ENCODE data around the gene CAPNS2. TPM values are rescaled to one million over a fixed set of nuclear protein-coding genes. Genes with fewer than 3 reads are reported as not detected.

CAPNS2 gene
- total and polyA plus RNA-seq, 2 of the 13 experiments (the other 11 are each of a cell fraction or from before 2014, with no cell fraction given) = 0.29 TPM; not detected in 1

GRCh38 chr16:55539049-55539448 lies 27.4 kb upstream of the CAPNS2 start:
- Histone ChIP-seq H4K20me1 (ENCODE audit: insufficient read depth, low read length) (no peaks in the 10 kb centered on the region), H3K4me3 (replicated peaks in 1 of 3; ENCODE audit: insufficient read depth in 1 of 3, low read depth in 2 of 3, low read length in 3 of 3) (no peak overlapping the region), H3K79me2 (ENCODE audit: insufficient read depth, low read length) (no peaks in the 10 kb centered on the region), H2AFZ (ENCODE audit: low read length) (no peak overlapping the region), H3K4me1 (ENCODE audit: insufficient read depth, low read length) (no peaks in the 10 kb centered on the region), H3K27ac (ENCODE audit: extremely low read length, insufficient read depth, low read length) (no peak overlapping the region), H3K9me3 (ENCODE audit: low read length) (no peaks in the 10 kb centered on the region), H3K36me3 (replicated peaks in 1 of 2; ENCODE audit: control insufficient read depth in 1 of 2, insufficient read depth in 2 of 2, low read length in 2 of 2) (no peaks in the 10 kb centered on the region), H3K4me2 (ENCODE audit: low read depth, low read length) (no peak overlapping the region), H3K27me3 (ENCODE audit: control insufficient read depth in 1 of 2, insufficient read depth in 2 of 2, low read length in 2 of 2) (no peaks in the 10 kb centered on the region), H3K9ac (ENCODE audit: insufficient read depth, low read depth, low read length) (no peak overlapping the region)
- ChIA-PET POLR2A (no interaction called here), CTCF (ENCODE audit: low intra/inter-chr PET ratio, low total read pairs) (interaction anchor here (8.1 kb wide), 1 partner anchor 74 kb away, joined by 130 read pairs; no protein-coding TSS in a partner anchor)
- BruUV-seq (replicated peaks) = no TSS peak
- DNase-seq (ENCODE audit: low spot score) = no peak
- in situ Hi-C loops (cut with HindIII; ENCODE audit: extremely low pct_ligation_motif_present, low pct_unique_long_range_greater_than_20kb) = no loop called here
- intact Hi-C loops (cut with micrococcal nuclease; ENCODE audit: unreplicated experiment) = no loop called here
- FAIRE-seq = no peak
- no peak for ATAC-seq
- WGBS (ENCODE audit: low lambda C conversion rate) = 70% methylated on average over 5 of the region's 5 CpGs
- TF ChIP-seq RBFOX2 (IDR thresholded peaks at IDR 0.05; ENCODE audit: low read depth, low read length) (no peak), AKAP8 (CRISPR knock-in tag; IDR thresholded peaks at IDR 0.05) (no peak), SNRNP70 (IDR thresholded peaks at IDR 0.05; ENCODE audit: low read depth, low read length) (no peak), RELA (CRISPR knock-in tag; IDR thresholded peaks at IDR 0.05) (no peak), KLF9 (CRISPR knock-in tag; IDR thresholded peaks at IDR 0.05; ENCODE audit: low read depth) (no peak), ETV5 (CRISPR knock-in tag; IDR thresholded peaks at IDR 0.05; ENCODE audit: borderline replicate concordance) (no peak), TRIM22 (IDR thresholded peaks at IDR 0.05) (no peak), KDM2A (CRISPR knock-in tag; IDR thresholded peaks at IDR 0.05; ENCODE audit: borderline replicate concordance, low read depth) (no peak), ZSCAN30 (CRISPR knock-in tag; IDR thresholded peaks at IDR 0.05) (no peak), BCLAF1 (IDR thresholded peaks at IDR 0.05) (no peak), MTERF4 (CRISPR knock-in tag; IDR thresholded peaks at IDR 0.05) (no peak), ZNF24 (IDR thresholded peaks at IDR 0.05) (no peak), KLF15 (CRISPR knock-in tag; IDR thresholded peaks at IDR 0.05; ENCODE audit: borderline replicate concordance) (no peak), MEIS1 (CRISPR knock-in tag; IDR thresholded peaks at IDR 0.05; ENCODE audit: borderline replicate concordance) (no peak), U2AF2 (IDR thresholded peaks at IDR 0.05; ENCODE audit: low read depth, low read length) (no peak)
- TF ChIP-seq, protein P1, sequence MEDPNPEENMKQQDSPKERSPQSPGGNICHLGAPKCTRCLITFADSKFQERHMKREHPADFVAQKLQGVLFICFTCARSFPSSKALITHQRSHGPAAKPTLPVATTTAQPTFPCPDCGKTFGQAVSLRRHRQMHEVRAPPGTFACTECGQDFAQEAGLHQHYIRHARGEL (CRISPR knock-in tag; IDR thresholded peaks at IDR 0.05) = no peak
- TF ChIP-seq, protein P2, sequence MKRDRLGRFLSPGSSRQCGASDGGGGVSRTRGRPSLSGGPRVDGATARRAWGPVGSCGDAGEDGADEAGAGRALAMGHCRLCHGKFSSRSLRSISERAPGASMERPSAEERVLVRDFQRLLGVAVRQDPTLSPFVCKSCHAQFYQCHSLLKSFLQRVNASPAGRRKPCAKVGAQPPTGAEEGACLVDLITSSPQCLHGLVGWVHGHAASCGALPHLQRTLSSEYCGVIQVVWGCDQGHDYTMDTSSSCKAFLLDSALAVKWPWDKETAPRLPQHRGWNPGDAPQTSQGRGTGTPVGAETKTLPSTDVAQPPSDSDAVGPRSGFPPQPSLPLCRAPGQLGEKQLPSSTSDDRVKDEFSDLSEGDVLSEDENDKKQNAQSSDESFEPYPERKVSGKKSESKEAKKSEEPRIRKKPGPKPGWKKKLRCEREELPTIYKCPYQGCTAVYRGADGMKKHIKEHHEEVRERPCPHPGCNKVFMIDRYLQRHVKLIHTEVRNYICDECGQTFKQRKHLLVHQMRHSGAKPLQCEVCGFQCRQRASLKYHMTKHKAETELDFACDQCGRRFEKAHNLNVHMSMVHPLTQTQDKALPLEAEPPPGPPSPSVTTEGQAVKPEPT (CRISPR knock-in tag; IDR thresholded peaks at IDR 0.05; ENCODE audit: low read depth) = no peak
